Thoracic aorta (tissue), 2 donors: ENCODE data around the gene YWHAG. TPM values are rescaled to one million over a fixed set of nuclear protein-coding genes. Genes with fewer than 3 reads are reported as not detected.

Experiments used
- total RNA-seq, 2 donors: library from RNA; depleted of rRNA; stranded (reverse); fragments of >200 nt; gene quantifications; one replicate each; pipeline versions ENCODE4 v1.1.0 to v1.2.3, GENCODE V29; 2016

Gene YWHAG
- total RNA-seq, 2 donors from 2014 or later = 63.2 to 129 TPM

Other genes with a start within 250 kb of the YWHAG start
- 1 to 10 TPM; 1.6 to 4.3 TPM for gene SRRM3, start 157.1 kb downstream of the YWHAG start, total RNA-seq
- gene HSPB1, start 56.3 kb downstream of the YWHAG start, total RNA-seq = 1,000 to 10,000 TPM; 1,835 to 2,623 TPM
- 1 to 10 TPM; 1.5 to 3.2 TPM for gene SSC4D, start 50.7 kb upstream of the YWHAG start, total RNA-seq
- gene ZP3, start 66.0 kb upstream of the YWHAG start, total RNA-seq = 1 to 10 TPM; 1.6 TPM
- gene DTX2, start 102.7 kb upstream of the YWHAG start, total RNA-seq = 10 to 100 TPM; 19.1 to 21.3 TPM
- 1 to 10 TPM; 3.9 to 5.1 TPM for gene UPK3B, start 151.6 kb upstream of the YWHAG start, total RNA-seq
- 1 to 10 TPM in 1 of 2 donors, under 1 TPM in 1; 0.28 to 1.4 TPM for gene SPDYE16, start 184.3 kb upstream of the YWHAG start, total RNA-seq